ENCODE results near the gene UBE2E1.
"Not testable (repeated sequence)": the region's sequence is repeated elsewhere in the genome, so short reads cannot be mapped to it uniquely, and the experiment has no call there.

The UBE2E1 gene

DNA sequence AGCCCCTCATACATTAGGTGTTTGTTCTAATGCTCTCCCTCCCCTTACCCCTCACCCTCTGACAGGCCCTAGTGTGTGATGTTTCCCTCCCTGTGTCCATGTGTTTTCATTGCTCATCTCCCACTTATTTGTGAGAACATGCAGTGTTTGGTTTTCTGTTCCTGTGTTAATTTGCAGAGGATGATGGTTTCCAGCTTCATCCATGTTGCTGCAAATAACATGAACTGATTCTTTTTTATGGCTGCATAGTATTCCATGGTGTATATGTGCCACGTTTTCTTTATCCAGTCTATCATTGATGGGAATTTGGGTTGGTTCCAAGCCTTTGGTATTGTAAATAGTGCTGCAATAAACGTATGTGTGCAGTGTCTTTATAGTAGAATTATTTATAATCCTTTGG is 43.7 kb downstream of the UBE2E1 start:
- DNase-seq (ENCODE audit: low spot score), result not testable (repeated sequence)

DNA sequence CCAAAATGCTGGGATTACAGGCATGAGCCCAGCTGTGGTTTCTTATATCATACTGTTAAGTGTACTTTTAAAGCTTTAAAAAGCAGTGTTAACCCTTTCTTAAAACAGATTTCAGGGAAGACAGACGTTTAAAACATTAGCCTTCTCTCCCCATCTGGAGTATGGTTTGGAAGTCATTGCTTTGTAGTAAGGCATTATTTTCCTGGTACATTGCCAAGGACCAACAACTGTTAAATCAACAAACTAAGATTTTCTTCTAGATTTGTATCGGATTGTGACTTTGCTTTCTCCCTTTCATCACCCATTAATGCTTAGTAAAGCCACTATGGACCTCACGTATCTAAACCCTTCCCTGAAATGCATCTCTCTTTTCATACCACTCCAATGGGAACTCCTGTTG is 50.5 kb downstream of the UBE2E1 start:
- DNase-seq (ENCODE audit: low spot score), result no peak

DNA sequence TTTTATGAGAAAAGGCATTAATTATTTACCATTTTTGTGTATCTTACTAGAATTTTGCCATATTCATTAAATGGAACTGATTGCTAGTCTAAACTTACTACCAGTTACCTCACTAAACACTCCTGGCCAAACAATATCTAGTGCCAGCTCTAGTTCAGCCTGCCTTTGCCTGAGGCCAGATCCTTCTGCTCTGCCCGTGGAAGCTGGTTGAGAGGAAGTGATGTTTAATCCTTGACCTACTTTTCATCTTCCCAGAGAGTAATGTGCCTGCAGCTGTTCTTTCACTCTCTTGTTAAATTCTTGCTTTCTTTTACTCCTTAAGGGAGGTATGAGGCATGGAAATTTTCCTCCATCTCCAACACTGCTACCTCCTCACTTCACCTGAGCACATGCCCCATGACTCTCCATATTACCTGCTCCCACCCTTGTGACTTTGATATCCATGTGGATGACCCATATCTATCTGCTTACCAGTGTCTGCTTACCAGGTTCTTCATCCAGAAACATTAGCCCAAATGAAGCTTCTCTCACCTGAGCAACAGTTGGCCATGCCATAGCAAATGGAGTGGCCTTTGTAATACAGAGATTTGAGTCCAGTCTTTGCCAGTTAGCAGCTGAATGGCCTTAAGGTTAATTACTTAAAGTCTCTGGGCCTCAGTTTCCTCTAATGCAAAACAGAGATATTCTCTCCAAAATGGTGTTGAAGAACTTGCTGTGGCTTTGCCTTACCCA is 53.4 kb downstream of the UBE2E1 start:
- DNase-seq (ENCODE audit: low spot score), result no peak

DNA sequence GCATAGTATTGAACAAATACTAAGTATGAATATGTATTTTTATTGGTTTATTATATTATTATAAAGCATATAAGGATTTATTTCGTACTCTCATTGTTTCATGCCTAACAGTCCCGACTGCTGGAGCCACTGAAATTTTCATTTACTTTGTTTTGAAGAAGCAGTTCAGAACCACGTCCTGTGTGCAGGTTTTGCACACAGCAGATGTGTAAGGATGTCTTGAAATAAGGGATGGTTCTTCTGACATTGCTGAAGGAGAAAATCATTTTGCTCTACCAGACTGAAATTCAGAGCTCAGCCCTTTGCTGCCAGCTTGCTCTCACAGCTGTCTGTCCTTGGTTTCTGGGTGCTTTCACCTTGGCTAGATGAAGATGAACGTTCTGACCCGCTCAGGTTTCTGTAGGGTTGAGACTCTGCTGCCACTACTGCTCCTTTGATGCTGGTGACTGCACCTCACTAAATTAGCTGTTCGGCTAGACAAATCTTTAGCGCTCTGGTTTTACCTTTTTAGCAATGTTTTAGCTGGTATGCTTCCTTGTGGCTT is 54.2 kb downstream of the UBE2E1 start:
- no peak for DNase-seq (ENCODE audit: low spot score)

DNA sequence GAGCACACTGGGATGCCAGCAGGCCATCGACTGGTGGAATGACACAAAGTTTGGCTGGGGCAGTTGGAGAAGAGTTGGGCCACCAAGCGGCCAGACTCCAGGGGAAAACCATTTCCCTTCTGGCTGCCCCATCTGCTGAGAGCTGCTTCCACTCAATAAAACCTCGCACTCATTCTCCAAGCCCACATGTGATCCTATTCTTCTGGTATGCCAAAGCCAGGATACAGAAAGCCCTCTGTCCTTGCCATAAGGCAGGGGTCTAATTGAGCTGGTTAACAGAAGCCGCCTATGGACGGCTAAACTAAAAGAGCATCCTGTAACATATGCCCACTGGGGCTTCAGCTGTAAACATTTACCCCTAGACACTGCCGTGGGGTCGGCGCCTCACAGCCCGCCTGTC is 55.9 kb downstream of the UBE2E1 start:
- DNase-seq (ENCODE audit: low spot score), result no peak

DNA sequence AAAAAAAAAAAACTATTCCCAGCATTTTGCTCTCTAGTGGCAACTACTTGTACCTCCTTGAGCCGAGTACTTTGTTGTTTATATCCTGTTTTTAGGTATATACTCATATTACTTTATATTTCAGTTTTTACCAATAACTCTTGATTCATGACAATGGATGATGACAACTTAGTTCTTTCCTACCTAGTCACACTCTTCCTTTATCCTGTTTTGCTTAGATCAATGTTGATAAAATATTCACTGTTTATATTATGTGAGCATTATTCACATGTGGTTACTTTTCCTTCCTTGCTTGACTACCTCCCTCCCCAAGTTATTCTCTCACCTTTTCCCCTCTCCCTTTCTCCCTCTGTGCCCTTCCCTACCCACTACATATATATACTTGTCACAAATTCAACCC is 57.3 kb downstream of the UBE2E1 start:
- DNase-seq (ENCODE audit: low spot score), result no peak

DNA sequence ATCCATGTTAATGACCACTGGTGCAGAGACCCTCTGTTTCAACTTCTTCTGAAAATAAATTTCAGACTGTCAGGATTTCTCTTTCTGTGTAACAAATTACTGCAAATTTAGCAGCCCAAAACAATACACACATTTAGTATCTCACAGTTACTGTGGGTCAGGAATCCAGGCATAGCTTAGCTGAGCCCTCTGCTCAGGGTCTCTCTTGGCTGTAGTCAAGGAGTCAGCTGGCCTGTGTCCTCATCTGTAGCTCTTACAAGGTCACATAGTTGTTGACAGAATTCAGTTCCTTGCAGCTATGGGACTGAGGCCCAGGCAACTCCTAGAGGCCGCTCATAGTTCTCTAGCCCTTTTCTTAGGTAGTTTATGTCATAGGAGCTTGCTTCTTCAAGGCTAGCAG is 59.2 kb downstream of the UBE2E1 start:
- no peak for DNase-seq (ENCODE audit: low spot score)

DNA sequence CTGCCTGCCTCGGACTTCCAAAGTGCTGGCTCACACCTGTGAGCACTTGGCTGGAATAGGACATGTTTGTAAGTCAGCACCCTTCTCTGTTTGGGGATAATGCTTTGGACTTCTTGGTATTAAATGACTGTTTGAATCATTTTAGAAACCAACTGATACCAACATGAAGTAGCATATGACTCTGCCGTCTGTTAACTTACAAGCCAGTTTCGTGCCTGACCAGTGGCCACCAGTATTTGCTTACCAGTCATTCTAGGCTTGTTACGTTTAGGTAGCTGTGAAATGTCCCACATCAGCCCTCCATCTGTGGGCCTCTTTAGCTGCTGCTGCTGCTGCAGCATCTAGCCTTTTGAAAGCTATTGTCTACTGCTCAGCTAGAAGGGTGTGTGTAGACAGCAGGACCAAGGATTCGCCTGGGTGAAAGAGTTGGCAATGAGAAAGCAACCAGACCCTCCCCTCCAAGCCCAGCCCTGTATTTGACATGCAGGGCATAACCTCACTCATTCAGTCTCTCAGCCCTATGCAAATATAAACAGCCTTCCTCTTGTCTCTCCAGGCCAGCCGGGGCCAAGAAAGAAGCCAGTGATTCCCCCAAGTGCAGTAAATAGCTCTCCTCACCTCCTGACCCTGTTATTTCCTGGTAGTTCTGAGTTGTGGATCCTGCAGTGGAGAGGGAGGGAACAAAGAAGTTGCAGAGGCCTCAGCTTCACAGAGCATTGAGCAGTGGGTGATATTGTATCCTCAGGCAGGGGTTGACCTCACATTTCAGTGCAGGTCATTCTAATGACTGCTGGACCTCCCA is 60.0 kb downstream of the UBE2E1 start:
- DNase-seq (ENCODE audit: low spot score), result no peak

DNA sequence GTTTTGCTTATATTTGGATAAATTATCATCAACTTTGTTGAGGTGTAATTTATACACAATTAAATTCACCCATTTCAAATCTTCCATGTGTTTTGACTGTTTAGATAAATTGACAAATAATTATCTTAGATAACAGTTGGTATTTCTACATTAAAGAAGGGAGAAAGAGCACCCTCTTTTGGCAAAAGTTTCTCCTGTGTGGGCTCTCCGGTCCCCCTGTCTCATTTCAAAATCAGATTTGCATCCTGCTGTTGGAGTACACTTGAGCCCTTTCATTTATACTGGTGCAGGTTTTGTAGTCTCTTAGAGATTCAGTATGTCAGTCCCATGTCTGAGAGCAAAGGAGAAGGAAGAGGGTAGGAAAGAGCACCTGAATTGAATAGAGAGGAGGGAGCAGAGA is 61.6 kb downstream of the UBE2E1 start:
- DNase-seq (ENCODE audit: low spot score), result no peak

DNA sequence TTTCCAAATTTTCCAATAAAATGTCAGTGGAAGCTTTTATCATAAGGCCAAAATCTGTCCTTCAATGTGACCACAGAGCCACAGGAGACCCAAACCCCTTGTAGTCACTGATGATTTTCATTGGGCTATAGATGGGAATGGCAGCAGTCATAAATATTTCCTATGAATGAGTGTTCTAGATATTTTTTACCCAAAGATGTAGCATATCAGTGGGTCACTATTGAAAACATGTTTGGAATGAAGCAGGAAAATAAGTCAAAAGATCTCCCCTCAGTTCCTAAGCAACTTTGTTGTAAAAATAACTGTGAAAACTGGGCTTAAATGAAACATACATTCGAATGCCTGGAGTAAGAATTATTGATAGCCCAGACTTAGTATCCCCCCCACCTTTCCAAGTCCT is 62.1 kb downstream of the UBE2E1 start:
- no peak for DNase-seq (ENCODE audit: low spot score)

DNA sequence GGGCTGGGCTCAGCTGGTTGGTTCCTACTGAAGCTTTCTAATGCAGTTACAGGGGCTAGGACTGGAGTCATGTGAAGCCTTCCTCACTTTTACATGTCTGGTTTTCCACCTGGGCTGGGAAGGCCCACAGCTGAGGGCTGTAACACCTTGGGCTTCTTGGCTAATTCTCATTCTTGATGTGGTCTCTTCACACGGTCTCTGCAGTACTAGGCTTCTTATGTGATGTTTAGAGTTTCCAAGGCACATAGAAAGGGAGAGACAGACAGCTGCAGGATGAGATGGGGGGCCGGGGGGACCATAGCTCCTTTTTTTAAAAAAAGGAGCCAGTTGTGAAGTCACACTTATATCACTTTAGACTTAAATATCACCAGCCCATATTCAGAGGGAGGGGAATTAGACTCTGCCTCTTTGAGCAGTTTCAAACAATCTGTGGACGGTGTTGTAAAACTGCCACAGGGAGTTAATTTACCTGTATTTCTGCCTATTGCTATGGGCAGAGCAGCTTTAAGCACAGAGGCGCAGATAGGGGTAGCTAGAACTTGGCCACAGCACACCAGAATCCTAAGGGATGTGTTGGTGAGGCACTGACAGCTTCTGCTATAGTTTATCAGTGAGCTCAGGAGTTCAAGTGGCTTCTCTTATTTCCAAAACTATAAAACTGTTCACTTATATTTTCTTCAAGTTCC is 64.4 kb downstream of the UBE2E1 start:
- DNase-seq (ENCODE audit: low spot score), result no peak

DNA sequence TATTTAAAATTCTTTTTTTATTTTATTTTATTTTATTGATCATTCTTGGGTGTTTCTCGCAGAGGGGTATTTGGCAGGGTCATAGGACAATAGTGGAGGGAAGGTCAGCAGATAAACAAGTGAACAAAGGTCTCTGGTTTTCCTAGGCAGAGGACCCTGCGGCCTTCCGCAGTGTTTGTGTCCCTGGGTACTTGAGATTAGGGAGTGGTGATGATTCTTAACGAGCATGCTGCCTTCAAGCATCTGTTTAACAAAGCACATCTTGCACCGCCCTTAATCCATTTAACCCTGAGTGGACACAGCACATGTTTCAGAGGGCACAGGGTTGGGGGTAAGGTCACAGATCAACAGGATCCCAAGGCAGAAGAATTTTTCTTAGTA is 64.9 kb downstream of the UBE2E1 start:
- DNase-seq (ENCODE audit: low spot score), result not testable (repeated sequence)

DNA sequence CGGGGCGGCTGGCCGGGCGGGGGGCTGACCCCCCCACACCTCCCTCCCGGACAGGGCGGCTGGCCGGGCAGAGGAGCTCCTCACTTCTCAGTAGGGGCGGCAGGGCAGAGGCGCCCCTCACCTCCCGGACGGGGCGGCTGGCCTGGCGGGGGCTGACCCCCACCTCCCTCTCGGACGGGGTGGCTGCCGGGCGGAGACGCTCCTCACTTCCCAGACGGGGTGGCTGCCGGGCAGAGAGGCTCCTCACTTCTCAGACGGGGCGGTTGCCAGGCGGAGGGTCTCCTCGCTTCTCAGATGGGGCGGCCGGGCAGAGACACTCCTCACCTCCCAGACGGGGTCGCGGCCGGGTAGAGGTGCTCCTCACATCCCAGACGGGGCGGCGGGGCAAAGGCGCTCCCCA is 65.6 kb downstream of the UBE2E1 start:
- DNase-seq (ENCODE audit: low spot score), result not testable (repeated sequence)

DNA sequence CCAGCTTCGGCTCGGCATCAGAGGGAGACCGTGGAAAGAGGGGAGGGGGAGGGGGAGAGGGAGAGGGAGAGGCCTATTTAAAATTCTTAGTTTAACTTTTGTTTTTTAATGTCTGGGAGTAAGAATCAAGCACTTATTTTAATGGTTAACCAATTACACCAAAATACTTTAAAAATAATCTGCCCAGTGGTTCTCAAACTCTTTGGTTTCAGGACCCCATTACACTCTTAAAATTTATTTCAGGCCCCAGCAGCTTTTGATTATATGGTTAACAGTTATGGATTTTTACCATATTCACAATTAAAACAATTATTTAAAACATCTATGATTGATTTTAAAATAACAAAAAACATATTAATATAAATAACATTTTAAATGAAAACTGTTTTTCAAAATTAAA is 66.6 kb downstream of the UBE2E1 start:
- no peak for DNase-seq (ENCODE audit: low spot score)

DNA sequence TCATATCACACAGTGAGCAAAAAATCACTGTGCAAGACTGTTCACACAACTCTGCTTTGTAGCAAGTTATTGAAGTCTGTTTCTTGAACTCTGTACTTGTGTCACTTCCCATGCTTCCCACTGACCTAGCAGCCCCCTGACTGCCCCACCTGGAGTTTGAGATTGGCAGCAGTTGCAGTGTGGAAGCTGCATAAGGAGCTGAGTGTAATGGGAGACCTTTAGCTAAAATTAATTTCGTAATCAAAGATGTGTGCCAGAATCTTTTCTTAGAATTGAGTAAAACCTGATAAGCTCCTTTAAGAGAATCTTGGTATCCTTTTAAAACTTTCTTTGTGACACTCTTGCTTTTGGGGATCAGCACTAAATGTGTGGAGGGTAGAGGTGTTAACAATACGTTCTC is 68.2 kb downstream of the UBE2E1 start:
- no peak for DNase-seq (ENCODE audit: low spot score)

DNA sequence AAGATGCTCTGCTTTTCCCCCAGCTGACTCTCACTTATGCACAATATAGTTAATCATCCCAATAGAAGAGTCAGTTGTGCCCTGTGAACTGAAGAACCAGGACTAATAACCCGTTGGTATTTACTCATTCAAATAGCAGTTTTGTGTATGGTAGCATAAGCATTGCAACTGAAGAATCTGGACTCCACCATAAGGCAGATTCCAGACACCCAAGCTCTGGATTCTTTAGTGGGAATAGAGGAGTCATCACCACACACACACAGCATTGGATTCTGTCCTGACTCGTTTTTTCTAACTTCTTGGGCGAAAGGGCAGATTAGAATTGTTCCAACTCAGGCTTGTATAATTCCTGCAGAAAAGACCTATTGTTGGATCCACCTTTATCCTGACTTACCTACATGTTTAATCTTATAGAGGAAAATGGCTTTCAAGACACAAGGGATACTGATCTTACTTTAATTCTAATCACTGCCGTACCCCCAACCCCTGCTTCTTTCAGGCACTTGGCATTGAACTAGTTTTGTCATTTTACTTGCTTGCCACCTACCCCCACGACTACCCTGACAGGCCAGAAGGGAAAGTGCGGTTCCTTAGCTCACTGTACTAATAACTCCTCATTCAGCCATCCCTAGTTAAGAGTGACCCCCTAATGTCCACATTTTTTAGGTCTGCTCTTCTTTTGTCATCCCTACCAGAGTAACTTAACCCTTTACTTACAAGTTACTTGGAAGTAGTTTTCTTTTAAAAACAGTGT is 68.8 kb downstream of the UBE2E1 start:
- no peak for DNase-seq (ENCODE audit: low spot score)

DNA sequence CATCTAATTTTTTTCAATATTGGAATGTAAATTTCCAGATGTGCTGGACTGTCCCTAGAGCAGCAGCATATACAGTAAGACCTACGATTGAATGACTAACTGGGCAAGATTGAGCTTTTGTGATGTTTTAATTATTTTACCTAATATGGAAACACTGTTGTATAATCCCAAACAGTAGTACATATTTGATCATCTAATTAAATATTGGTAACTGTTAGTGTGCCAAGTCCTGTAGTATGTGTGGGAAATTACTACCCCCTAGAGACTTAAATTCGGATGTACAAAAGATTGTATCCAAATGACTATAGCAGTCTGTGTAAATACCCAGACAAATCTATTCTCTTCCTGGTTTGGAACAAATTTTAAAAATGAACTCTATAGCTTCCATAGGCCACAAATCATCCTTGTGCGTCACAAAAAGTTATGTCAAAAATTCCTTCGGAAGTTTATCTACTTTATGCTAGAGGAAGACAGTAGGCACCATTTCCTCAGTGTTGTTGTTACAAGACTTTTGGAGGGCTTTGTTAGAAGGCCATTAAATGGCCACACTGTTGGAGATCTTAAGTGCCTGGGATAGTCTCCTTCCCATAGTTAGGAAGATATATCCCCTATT is 69.5 kb downstream of the UBE2E1 start:
- DNase-seq (ENCODE audit: low spot score), result no peak

DNA sequence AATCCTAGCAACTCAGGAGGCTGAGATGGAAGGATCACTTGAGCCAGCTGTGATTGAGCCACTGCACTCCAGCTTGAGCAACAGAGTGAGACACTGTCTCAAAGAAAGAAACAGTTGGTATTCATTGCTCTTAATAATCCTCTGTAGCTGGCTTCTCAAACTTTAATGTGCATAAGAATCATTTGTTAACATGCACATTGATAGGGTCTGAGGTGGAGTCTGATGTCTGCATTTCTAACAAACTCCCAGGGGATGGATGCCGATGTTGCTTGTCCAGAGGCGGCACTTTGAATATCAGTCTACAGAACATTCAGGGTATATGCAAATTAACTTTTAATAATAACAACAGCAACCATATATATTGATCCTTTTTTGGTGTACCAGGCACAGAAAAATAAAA is 71.2 kb downstream of the UBE2E1 start:
- DNase-seq (ENCODE audit: low spot score), result no peak

DNA sequence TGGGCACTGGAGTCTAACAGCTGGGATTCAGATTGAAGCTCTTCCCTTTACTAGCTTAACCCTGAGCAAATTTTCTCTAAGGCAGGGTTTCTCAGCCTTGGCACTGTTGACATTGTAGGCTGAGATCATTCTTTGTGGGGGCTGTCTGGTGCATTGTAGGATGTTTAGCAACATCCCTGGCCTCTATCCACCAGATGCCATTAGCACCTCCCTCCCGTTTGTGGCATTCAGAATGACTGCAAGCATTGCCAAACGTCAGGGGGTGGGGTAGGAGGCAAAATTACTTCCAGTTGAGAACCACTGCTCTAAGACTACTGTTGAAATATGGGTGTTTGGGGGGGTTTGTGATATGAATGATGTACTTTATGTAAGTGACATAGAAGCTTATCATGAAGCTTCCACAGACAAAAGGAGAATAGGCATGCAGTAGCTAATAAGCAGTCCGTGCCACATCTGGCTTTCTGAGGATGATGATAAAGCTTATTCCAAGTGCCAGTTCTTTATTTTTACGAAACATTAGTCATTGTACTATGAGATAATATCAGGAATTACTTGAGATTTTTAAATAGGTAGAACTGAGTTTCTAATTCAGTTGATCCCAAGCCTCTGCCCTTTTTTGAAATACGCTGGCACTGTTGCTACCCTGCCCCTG is 71.7 kb downstream of the UBE2E1 start:
- DNase-seq (ENCODE audit: low spot score), result no peak

DNA sequence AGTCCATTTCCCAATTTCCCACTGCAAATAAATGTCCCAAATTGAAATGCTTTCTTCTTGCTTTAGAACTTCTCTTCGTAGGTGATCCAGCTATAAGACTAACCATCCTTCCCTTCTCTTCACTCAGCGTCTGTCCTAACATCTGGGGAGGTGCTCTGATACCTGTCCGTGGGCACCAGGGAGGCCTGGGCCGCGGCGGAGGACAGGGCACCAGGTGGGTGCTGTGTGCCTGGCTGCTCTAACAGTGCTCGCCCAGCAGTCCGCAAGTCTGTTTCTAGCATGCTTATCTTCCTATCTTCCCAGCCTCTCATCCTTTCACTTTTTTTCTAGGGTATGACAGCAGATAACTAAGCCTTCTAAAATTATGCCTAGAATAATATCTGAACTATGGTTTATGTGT is 73.7 kb downstream of the UBE2E1 start:
- DNase-seq (ENCODE audit: low spot score), result no peak

DNA sequence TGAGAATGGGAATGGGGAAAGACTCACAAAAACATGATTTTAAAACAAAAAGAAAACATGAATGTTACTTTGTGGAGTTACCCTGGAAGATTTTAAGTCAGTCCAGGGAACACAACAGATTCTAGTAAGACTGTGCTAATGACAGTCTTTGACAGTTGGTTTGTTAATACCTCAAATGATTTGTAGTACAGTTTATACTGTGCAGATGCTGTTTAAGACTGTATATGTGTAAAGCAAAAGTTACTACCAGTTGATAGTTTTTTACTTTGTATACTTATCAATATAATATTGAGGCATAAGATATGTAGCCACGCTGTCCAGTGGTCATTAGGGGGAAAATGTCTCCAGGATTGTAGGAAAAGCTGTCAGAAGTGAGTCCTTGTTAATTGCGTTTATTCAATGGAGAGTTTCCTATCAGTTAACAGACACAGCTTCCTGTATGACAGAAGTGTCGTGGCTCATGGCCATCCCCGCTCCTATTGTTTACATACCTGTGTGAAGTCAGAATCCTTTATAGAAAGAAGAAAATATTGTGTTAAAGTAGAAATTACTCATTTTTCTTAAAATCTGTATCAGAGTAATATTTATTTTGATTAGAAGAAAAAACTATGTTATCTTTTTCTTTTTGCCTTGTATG is 75.1 kb downstream of the UBE2E1 start:
- no peak for DNase-seq (ENCODE audit: low spot score)
